NCI-H82 treated with DMSO at 0.1 percent for 48 hours (cell line): Measurements from ENCODE around the gene MED29.

ENCODE experiments used
- DNase-seq: peaks from one replicate; lab custom pipeline; 2025; ENCODE audit not compliant: unreplicated experiment; lab: John Stamatoyannopoulos, UW

The MED29 gene

DNA sequence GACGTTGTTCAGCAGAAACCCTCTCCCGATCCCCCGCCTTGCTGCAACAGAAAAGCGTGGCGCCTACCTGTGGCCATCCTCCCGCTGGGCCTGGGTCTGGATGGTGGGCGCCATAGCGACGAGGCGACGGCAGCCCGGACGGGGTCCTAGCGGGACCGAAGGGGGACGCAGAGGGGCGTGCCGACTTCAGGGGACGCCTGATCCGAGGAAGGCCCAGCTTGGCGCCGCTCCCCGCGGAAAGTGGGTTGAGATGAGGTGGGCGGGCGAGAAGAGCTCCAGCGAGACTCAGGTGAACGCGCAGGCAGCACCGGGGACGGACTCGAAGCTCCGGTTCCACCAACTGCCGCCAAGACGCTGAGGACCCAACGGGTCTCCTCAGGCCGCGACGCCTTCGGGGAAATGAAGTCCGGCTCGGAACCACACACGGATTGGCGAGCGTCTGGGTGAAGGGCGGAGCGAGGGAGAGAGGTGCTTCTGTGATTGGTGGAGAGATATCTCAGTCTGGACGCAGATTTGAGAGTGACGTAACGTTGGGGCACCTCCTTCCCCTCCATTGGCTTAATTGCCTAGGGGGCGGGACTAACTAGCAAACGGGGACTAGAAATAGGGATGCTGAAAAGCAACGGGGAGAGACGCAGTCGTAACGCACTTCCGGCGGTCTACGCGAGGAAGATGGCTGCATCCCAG lies at the start of gene MED29, which contains the start of gene PAF1:
TSS of gene MED29 (plus strand) at position 628 of the 687 bp plus-strand sequence. CDS start at position 673, 45 bp downstream.
TSS of gene PAF1 (minus strand) at position 356 of the 687 bp plus-strand sequence. CDS start at position 114, 242 bp downstream.
- peak; percentile 100 for DNase-seq

GRCh38 chr19:39341719-39342604 lies 49.2 kb upstream of the MED29 start, which contains the start of gene SAMD4B:
Gene SAMD4B, plus strand, starts transcription at chr19:39342421. Its CDS starts 14,473 bp downstream, at chr19:39356894.
- peak; percentile 98 for DNase-seq

- DNase-seq = no peak
Observed at GRCh38 chr19:39342647-39343305, 48.4 kb upstream of the MED29 start.

GRCh38 chr19:39345956-39346355 lies 45.2 kb upstream of the MED29 start:
- DNase-seq = no peak

- no peak for DNase-seq
Observed at GRCh38 chr19:39347332-39348164, 43.6 kb upstream of the MED29 start.

DNA sequence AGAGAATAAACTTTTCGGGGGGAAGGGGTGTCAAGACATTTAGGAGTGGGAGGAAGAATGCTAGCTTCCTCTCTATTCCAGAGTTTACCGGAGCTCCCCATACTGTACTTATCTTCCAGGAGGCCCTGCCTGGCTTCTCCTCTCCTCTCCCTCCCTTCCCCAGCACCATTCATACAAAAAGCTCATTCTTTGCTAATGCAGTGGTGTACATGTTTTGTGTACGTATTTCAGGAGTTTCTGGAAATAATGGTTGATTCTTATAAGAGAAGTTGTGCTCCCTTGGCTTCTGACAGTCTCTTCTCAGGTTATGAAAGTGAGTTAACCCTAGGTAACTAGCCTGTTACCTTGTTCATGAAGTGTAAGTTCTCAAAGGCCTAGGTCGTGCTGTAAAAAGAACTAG lies 41.9 kb upstream of the MED29 start:
- DNase-seq = no peak

DNA sequence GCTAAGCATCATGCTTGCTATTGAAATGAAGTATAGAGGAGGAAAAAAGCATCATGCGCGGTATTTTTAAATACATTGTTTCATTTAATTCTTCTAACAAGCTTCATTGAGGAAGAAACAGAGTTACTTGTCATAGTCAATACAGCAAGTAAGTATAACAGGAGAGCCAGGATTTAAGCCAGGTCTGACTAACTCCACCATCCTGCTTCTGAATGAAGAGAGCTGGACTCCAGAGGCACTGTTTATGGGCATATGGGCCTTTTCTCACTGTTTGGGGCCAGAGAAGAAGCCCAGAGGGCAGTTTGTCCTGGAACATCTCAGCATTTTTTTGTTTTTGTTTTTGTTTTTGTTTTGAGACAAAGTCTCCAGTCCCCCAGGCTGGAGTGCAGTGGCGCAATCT lies 41.0 kb upstream of the MED29 start:
- DNase-seq = no peak

GRCh38 chr19:39351537-39352064 lies 39.6 kb upstream of the MED29 start:
- no peak for DNase-seq

DNA sequence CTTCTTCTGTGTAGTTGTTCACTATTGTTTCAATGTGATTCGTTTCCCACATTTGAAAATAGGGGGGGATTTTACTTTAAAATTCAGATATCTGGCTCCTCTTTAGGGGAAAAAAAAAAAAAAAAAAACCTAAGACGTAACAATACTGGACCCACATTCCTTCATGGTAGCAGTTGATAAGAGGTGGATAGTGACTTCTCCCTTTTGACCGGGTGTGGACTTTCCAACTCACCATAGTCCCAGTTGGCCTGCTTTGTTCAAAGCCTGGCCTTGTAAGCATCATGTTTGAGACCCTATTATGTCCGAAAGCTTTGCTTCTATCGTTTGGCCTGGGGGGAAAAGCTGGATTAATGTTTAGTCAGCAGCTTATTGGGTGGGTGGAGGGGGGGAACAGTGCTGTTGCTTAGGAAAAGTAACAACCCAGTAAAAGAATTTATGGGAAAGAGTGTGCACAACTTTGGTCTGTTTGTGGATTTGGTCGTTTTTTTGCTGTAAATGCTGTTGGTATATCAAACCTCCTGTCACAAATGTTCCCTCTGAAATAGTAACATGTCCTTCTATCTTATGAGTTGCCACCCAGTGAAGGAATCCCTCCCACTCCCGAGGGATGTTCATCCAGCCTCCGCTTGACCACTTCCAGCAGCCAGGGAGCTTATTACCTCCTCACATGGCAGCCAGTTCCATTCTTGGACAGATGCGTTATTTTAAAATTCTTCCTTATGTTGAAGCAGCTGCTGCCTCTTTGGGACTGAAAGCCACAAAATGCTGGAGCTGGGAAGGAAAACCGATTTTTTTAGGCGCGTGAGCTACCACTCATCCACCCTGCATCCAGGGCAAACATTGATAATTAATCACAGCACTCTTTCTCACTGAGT lies 38.6 kb upstream of the MED29 start:
- no peak for DNase-seq

- no peak for DNase-seq
Observed at GRCh38 chr19:39355253-39355652, 35.9 kb upstream of the MED29 start.

DNA sequence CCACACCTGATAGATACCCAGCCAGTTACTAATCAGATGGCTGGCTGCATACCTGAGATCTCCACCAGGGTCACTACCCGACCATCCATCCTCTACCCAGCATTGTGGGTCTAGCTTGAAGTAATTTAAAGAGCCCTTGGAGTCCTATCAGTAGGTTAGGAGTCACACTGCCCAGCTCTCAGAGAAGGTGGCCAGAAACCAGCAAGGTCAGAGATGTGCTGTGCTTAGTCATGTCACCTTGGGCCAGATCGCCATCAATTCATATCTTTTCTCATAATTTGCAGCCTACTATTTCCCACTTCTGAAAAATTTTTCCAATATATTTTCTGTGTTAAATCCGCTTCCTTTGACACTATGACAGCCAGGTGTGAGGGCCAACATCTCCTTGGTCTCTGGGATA lies 35.1 kb upstream of the MED29 start:
- DNase-seq = no peak

- no peak for DNase-seq
Observed at GRCh38 chr19:39356647-39357046, 34.5 kb upstream of the MED29 start.

DNA sequence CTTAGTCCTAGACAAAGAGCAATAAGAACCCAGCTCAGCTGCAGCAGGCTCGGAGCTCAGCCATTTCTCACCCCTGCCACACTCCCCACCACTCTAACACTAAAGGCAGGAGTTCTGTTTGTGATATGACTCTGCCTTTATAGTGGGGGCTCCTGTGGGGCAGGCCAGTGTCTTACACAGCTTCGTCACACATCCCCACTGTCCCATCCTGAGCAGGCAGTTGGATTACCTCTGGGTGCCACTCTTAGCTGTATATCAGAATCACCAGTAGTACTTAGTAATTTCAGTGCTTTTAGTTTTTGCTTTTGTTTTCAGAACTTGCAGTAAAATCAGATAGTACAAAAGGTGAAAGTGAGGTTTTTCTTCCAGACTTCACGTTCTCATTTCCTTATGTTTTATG lies 32.2 kb upstream of the MED29 start:
- no peak for DNase-seq

GRCh38 chr19:39360599-39360998 lies 30.6 kb upstream of the MED29 start:
- DNase-seq = no peak

DNA sequence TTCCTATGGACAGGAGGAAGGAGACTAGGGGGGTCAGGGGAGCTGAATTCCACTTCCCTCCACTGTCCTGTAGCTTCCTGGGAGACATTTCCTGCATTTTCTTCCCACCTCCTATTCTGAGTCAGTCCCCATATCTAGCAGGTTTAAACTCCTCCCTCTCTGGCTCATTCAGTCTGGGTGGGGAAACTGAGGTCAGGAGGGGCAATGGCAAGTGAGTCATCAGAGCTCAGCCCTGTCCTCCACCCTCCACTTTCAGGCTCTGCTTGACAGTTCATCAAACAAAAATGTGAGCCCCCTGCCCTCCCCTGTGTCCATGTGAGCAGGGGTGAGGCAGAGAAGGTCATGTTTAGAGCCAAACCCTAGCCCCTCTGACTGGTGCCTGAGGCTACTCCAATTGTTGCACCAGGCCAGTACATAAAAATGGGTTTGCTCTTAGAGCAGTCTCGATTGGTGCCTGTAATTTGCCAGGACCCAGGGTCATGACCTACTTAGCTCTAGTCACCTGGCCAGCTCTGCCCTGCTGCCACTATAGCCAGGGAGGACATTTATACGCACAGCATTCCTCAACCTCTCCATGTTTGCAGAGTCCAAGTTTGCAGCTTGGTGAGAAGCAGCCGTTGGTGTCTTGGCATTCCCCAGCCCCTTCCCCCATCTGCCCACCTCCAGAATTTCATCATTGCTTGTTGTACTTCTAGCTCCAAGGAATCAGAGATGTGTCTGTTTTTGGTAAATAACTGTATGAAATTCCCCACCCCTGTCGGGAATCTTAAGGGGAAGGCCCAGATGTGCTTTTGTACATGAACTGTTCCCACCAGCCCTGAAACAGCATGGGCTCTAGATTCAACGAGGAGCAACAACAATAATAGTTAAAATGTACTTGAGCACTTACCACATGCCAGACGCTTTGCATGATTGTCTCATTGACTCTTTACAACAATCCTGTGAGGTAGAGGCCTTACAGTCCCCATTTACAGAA lies 28.2 kb upstream of the MED29 start:
- no peak for DNase-seq

DNA sequence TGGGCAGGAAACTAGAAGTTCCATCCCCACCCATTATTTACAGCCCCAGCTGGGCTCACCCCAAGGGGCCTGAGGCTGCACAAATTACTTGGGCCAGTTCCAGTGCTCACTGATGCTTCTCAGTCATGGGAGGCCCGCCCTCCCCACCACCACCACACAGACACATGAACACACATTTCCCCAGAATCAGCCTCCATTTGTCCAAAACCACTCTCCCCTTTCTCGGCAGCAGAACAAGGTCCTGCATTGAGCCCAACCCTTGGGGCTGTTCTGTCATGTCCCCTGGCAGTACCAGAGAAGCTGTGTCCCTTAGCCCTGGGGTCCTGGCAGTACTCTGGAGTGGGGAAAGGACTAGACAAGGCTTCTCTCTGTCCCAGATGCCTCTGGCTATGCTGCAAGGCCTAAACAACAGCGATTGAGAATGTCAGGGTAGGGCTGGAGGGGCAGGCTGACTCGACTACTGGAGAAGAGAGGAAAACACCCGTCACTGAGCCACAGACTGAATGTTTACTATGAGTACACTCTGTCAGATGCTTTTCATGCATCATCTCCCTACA lies 27.2 kb upstream of the MED29 start:
- DNase-seq = no peak

- DNase-seq = no peak
Observed at GRCh38 chr19:39365531-39365930, 25.6 kb upstream of the MED29 start.

DNA sequence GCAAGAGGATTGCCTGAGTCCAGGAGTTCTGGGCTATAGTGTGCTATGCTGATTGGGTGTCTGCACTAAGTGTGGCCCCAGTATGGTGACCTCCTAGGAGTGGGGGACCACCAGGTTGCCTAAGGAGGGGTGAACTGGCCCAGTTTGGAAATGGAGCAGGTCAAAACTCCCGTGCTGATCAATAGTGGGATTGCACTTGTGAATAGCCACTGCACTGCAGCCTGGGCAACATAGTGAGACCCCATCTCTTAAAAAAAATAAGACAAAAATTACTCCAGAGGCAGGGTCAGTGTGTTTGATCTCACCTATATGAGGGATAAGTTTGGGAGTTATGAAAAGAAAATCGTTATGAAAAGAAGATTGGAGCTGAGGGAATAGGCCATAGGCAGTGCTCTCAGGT lies 22.0 kb upstream of the MED29 start:
- DNase-seq = no peak
